GM12873 (cell line): ENCODE results near the gene RPRD1B.

Source experiments
- TF ChIP-seq, protein P1 (sequence below): IDR thresholded peaks from 2 replicates; pipeline ENCODE4 v1.5.1; 2012; ENCODE audit warnings: low read depth, mild to moderate bottlenecking, moderate library complexity, low read length, control low read depth; ENCODE audit not compliant: insufficient read depth; ENCODE audit errors: missing control alignments

Gene RPRD1B

DNA sequence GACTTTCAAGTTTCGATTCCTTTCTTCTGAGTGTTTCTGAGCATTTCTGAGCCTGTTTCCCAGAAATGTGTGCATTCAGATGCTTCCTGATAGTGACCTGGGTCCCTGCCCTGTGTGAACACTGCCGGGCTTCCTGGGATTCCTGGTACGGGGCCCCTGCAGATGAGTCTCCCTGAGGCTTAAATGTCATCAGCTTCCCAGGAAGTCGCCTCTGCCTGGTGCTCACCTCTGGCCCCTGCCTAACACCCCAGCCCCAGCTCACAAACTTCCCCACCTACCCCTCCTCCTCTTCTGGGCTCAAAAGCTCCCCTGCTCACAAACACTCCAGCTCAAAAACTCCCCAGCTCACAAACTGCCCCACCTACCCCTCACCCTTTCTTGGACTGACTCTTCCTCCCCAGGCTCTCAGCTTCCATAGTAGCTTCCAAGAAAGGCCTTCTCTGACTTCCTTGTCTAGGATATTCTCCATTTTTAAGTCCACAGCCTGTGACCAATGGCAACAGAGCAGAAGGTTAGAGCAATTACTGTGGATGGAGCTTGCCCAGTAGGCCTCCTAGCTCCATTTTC lies 89.6 kb downstream of the RPRD1B start:
- TF ChIP-seq, protein P1, sequence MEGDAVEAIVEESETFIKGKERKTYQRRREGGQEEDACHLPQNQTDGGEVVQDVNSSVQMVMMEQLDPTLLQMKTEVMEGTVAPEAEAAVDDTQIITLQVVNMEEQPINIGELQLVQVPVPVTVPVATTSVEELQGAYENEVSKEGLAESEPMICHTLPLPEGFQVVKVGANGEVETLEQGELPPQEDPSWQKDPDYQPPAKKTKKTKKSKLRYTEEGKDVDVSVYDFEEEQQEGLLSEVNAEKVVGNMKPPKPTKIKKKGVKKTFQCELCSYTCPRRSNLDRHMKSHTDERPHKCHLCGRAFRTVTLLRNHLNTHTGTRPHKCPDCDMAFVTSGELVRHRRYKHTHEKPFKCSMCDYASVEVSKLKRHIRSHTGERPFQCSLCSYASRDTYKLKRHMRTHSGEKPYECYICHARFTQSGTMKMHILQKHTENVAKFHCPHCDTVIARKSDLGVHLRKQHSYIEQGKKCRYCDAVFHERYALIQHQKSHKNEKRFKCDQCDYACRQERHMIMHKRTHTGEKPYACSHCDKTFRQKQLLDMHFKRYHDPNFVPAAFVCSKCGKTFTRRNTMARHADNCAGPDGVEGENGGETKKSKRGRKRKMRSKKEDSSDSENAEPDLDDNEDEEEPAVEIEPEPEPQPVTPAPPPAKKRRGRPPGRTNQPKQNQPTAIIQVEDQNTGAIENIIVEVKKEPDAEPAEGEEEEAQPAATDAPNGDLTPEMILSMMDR: no peak

DNA sequence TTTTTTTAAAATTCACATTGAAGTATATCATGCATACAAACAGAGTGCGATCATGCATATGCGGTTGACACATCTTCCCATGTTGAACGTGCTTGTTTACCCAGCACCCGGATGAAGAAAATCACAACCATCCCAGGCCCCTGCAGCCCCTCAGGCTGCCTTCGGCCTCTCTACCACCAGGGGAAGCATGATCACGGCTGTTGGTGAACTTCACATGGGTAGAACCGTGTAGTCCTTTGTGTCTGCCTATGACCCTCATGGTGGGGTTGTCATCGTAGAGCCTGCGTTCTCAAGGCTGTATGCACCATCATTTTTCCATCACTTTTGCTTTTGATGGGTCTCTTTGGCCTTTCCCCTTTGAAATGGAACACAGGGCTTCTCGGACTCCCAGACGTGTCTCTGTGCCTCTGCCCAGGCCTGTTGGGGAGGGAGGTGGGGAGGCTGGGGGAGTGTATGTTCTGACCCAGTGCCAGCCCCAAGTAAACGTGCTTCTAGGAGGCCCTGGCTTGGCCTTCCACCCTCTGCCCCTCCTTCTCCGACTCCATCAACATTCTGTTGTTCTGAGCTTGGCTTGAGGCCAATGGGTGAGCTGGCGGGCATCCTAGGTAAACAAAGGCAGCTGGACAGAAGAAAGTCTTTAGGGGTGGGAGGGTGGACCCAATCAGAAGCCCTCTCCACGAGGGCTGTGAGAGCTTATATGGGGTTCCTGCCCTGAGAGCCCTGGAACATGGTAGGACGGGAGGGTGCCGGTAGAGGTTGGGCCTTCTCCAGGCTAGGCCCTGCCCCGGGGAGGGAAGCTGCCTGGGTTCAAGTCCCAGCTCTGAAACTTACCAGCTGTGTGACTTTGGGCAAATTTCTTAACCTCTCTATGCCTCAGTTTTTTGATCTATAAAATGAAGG lies 91.9 kb downstream of the RPRD1B start:
- TF ChIP-seq, protein P1: no peak

DNA sequence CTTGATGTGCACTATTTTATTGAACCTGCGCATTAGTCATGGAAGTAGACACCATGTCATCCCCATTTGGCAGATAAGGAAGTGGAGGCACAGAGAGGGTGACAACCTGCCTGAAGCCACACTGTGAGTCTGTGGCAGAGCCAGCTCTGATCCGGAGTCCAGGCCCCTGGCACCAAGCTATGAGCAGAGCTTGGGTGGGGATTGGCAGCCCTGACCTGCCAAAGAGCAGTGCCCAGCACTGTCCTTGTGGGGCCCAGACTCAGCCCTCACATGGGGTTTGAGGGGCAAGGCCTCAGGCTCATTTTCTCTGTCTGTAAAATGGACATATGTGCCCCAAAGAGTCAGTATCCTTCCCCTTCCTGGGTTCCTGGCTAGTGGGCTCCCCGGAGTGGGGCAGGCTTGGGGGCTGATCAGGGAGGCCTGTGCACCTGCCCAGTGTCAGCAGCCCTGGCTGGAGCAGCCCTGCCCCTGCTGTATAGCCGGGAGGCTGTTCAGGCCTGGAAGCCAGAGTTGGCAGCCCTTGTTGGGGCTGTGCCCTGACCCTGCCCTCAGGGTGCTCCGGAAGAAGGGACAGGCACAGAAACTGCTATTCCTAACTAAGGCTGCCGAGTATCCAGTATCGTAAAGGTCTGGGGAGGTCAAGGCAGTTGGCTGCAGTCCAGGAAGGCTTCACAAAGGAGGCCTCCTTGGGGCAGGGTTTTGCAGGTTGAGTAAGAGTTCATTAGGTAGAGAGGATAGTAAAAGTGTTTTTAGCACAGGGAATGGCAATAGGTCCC lies 92.8 kb downstream of the RPRD1B start:
- TF ChIP-seq, protein P1: no peak

DNA sequence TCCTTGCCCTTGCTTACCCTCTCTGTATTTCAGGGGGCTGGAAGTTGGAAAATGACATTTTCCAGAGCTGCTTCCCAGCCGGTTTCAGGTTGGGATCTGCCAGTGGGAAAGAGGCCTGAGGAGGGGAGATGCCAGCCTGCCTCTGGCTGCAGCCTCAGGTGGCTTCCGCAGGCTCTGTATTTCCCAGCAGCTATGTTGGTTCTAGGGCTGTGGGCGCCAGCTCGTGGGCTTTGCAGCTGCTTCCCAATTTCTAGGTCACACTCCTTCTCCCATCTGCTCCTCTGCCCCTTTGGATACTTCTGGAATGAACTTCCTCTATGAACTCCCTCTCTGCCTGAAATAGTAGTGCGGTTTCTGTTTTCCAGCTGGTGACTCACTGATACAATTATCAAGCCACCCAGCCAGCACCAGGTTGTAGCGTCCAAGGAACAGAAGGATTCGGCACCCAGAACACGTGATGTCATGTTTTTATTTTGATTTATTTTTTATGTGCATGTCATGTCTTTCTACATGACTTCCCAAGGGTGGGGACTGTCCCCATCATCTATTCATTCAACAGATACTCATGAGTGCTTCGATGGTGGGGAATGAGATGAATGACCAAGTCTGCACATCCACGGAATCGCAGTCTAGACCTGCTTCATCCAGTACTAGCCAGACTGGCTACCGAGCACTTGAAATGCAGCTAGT lies 93.5 kb downstream of the RPRD1B start:
- TF ChIP-seq, protein P1: no peak

DNA sequence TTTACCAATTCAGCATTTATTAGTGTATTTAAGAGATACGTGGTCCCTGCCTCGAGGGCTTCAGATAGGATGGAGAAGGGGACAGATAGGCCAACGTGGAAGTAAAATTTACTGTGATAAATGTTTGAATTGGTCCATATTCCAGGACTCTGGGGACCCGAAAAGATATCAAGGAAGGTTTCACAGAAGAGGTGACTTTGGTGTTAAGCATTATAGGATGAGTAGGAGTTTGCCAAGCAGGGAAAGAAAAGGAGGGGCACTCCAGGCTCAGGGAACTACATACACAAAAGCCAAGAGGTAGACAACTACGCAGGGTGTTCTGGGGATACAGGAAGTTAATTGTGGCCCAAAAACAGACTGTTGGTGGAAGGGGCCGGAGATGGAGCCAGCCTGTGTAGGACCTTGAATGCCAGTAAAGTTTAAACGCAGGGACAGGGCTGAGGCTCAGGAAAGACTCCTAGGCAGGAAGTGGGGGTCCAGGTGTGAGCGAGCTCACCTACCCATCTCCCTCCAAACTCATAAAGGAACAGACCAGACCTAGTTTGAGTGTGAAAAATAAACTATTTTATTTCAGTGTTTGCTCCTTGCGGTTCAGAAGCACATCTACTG lies 94.5 kb downstream of the RPRD1B start:
- TF ChIP-seq, protein P1: no peak

DNA sequence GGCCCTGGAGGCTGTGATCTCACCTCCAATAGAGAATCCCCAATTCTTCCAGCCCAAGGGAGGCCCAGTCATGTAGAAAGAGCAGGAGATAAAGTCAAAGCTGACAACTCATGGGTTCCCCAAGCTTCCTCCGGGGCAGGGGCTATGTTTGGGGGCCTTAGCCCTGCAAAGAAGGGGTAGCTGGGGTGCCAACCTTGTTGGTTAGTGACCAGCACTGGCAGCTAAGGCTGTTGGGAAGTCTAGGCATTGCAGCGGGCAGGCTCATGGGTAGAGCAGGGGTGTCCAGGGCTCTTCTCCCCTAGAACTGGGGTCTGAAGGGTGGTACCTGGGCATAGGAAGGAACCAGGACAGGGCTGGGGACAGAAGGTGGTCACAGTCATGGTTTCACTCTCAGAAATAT lies 95.1 kb downstream of the RPRD1B start:
- TF ChIP-seq, protein P1: no peak
